ENCODE results near the gene PROSER1.
"Not testable (repeated sequence)": the region's sequence is repeated elsewhere in the genome, so short reads cannot be mapped to it uniquely, and the experiment has no call there.

PROSER1 gene

DNA sequence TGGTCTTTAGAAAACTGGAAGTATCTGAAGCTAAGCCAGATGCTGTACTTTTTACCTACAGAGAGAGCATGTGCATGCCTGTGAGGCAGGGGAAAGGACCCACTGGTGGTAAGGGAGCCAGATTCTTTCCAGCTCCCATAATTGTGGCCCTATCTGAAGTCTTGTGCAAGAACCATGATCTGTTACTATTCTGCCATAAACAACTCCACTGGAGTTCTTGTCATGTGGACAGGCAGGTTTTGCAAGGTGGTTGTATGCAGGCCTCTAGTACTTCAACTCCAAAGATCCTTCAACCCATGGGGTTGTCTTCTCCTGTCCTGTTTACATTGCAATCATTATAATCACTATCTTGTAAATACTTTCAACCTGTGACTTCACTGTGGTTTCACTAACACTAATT is 14.1 kb downstream of the PROSER1 start:
- DNase-seq, result no peak

GRCh38 chr13:39023316-39023715 is 14.6 kb downstream of the PROSER1 start:
- no peak for DNase-seq

DNA sequence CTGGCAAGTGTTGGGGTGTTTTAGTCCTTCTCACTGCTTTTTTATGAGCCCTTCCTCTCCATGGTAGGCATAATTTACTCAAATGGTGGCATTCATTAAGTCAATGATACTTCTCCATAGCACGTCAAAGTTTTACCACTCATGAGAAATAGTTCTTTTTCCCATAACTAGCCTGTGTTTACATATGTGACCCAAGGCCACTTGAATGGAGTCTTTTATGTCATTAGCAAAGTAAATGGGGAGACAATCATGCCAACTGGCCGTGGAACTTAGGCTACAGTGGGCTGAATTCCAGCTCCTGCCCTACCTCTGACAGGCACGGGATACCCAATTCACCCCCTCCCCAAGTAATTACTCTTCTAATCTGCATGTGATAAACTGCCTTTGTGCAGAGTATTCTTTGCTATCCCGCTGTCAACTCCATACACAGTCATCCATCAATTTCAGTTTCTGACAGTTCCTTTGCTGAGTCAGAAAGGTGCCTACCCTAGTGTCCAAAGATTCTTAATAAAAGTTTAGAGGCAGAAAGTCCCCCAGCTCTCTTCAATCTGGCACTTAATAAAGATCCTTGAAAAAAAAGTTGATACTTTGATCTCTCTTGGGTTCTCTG is 16.9 kb downstream of the PROSER1 start:
- no peak for DNase-seq

GRCh38 chr13:39016787-39017186 is 21.1 kb downstream of the PROSER1 start:
- DNase-seq, result peak; percentile 42

DNA sequence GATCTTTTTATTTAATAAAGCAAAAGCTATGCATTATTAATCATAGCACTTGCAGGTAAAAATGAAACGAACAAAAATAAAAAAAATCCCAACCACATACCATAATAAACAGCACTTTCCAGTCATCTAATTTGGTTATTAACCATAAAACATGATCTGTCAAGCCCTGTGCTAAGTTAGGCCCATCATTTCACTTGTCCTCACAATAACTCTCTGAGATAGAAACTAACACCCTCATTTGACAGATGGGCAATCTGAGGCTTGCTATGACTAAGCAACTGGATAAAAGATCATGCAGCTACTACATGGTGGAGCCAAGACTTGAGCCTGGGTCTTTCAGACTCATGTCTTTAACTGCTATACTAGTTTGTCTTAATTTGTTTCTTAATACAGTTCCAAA is 21.8 kb downstream of the PROSER1 start:
- no peak for DNase-seq

DNA sequence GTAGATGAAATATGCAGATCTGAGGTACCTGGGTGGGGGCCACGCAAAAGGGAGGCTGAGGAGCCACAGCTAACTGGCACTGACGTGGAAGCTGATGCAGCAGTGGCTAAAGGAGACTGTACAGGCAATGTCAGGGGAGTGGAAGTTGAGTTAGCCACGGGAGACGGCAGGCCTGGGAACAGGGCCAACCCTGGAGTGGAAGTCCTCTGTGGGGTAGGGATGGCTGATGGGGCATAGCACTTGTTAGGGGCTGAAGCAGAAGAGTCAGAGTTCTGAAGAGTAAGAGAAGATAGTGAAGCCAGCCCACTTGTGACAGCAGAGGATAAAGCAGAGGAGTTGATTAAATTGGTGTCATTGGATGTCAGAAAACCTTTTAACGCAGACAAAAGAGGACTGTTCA is 24.4 kb downstream of the PROSER1 start:
- no peak for DNase-seq

GRCh38 chr13:39012608-39013007 is 25.3 kb downstream of the PROSER1 start:
- DNase-seq, result no peak

DNA sequence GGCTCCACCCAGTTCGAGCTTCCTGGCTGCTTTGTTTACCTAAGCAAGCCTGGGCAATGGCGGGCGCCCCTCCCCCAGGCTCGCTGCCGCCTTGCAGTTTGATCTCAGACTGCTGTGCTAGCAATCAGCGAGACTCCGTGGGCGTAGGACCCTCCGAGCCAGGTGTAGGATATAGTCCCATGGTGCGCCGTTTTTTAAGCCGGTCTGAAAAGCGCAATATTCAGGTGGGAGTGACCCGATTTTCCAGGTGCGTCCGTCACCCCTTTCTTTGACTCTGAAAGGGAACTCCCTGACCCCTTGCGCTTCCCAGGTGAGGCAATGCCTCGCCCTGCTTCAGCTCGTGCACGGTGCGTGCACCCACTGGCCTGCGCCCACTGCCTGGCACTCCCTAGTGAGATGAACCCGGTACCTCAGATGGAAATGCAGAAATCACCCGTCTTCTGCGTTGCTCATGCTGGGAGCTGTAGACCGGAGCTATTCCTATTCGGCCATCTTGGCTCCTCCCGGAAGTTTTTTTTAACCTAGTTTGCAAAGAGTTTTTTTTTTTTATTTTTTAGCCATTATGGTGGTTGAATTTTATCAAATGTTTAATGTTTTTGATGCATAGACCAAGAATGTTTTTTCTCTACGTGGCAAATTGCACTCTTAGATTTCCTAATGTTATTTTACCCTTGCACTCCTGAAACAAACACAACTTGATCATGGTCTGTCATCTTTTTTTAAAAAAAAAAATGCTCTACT is 31.3 kb downstream of the PROSER1 start:
- DNase-seq, result not testable (repeated sequence)

GRCh38 chr13:38998739-38999138 is 39.1 kb downstream of the PROSER1 start:
- DNase-seq, result no peak

DNA sequence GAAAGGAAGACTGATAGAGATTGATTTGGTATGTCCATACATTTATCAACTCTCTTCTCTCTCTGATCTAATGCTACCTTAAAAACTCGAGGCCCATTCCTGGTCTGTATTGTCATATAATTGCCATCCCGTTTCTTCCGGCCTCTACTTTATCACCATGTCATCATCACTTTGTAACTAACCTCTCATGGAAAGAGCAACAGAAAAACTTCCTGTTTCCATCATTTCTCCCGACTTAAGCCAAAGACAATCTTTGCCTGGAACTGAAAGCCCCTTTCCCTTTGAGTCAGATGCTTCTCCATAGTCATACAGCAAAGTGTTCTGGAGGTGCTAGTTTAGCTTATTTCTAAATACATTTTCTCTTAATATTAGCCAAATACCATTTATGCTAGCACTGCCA is 44.5 kb downstream of the PROSER1 start:
- DNase-seq, result no peak

DNA sequence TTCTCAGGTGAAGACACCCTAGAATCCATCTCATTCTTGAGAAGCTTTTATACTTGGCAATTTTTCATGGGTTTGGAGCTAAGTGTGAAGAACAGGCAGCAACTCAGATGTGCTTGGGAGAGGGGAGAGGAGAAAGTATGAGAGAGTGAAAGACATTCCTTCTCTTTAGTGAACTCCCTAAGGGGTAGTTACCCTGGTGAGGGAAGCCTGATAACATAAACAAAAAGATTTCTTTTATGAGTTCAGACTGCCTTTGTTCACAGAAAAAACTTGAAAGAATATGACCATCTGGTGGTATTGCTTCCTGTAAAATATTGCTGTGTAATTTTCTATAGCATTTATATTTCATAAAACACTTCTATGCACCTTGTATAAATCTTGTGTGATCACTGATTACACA is 47.2 kb downstream of the PROSER1 start, which contains the start of gene STOML3:
STOML3 (minus strand) TSS at position 139 of the 400 bp plus-strand sequence; CDS start at position 29, 110 bp downstream.
- DNase-seq, result no peak

DNA sequence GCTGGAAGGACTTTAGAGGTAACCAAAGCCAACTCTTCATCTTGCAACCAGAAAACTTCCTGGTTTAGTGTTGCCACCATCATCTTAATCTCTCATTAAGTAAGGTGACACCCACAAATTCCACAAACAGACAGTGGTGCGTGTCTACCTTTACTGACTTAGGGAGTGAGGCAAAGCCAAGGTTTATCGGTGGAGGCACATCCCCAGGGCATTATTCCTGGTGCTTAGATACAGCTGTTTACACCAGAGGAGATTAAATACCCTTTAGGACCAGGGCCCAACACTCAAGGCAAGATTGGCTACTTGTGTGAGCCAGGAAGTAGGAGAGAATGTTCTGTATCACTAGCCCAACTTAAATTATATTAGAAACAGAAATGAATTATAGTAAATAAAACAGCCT is 56.8 kb downstream of the PROSER1 start:
- peak; percentile 68 for DNase-seq

DNA sequence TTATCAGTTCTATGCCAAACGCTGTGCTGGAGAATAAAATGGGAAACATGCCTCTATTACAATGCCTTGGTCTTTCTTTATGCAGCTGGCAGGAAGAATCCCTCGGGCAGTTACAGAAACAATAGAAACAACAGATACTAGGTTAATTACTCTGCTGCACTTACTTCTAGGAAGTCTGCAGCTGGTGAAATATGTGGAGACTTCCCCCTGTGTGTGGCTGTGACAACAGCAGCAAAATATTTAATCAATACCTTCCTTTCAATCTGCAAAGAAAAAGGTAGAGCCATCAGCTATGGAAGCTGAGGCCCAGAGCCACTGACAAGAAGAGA is 57.2 kb downstream of the PROSER1 start:
- DNase-seq, result peak; percentile 82

GRCh38 chr13:38979891-38980749 is 57.8 kb downstream of the PROSER1 start:
- peak; percentile 94 for DNase-seq

DNA sequence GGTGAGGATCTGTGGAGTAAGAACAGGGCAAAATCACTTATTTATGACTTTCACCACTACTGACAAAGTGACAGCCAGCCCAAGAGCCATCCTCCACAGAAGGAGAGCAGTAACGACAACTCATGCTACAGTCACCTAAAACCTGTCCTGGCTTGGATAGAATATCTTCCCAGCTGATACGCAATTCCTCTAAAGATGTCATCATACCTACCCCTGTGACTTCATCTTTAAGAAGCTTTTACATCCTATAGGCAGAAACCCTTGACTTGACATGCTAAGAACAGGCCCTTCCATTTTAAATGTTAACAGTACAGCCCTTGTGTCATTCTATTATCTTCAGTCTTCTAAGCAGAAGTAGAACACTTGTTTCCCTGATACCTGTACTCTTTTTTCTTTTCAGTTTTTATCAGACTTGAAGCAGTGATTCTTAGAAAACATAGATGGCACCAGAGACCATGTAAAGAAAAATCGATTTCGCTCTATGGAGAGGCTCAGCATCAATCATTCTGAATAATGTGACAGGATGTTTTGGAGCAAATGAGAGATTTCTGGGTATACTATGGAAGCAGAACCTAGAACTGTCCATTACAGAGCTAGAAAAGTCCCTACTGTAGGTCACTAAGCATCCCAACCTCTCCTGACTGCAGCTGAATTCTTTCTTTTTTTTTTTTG is 67.4 kb downstream of the PROSER1 start:
- DNase-seq, result peak; percentile 32

DNA sequence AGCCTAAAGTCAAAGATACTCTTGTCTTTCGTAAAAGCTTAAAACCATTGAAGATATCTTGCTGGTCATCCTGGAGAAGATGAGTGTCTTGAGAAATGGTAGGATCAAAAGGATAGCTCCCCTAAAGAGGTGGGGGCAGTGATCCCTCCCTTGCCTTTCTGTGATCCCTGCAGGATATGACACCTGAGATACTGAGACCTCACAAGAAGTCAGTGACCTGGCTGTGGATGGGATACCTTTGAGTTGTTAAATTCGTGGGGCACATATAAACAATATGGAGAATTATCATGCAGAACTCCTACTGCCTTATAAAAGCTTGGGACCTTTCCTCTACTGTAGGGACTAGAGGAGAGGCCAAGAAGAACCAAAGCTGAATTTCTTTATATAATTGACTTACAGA is 68.7 kb downstream of the PROSER1 start:
- no peak for DNase-seq

DNA sequence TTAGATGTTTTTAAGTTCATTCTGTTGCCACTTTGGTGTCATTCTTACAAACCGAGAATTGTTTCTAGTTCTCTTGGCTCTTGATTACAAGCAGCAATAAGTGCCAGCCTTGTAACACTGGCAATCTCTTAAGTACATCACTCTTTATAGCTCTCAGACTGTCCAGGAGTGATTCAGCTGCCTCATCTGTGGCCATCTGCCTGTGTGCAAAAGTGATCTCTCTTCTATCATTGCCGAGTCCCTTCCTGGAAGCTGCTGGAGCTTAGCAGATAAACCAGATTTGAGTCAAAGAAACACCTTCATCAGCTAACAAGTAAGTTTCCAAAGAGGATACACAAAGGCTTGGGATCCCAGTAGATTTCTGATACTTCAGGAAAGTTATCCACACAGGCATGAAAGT is 70.4 kb downstream of the PROSER1 start:
- DNase-seq, result no peak

- DNase-seq, result no peak
These were observed 72.6 kb downstream of the PROSER1 start for GRCh38 chr13:38965281-38965680.

GRCh38 chr13:38960175-38960574 is 77.7 kb downstream of the PROSER1 start:
- no peak for DNase-seq

All from COR-L47 (cell line).